AG04450 (cell line): ENCODE measurements around the gene RGS19. TPM values are rescaled to one million over a fixed set of nuclear protein-coding genes. Genes with fewer than 3 reads are reported as not detected.

Experiments used
- CTCF ChIA-PET: fragments of 300-600, 350-600 bp; formaldehyde crosslinking; extraction: SDS; loops from one replicate; lab custom pipeline; 2022; ENCODE audit warnings: antibody characterized with exemption, inconsistent platforms; lab: Charles Lee
- POLR2A ChIA-PET: fragments of 350-600 bp; formaldehyde crosslinking; extraction: SDS; loops from one replicate; lab custom pipeline; 2021; ENCODE audit warnings: antibody characterized with exemption, inconsistent platforms; lab: Yijun Ruan, JAX
- DNase-seq: peaks from one replicate; pipeline ENCODE4 v3.0.0-alpha.2; 2011; ENCODE audit warnings: low read depth, low spot score
- H3K27ac ChIP-seq: one replicate; pipeline ENCODE4 v1.5.1; 2012; ENCODE audit warnings: low read depth, low read length, control low read depth
- H3K27me3 ChIP-seq: one replicate; pipeline ENCODE4 v1.6.0; 2012; ENCODE audit warnings: low read length; ENCODE audit not compliant: control insufficient read depth, insufficient read depth
- H3K4me3 ChIP-seq: 2 replicates; pipeline ENCODE4 v1.5.1; 2011; ENCODE audit warnings: mild to moderate bottlenecking, low read depth, low read length, control low read depth
- H3K9me3 ChIP-seq: 2 replicates; pipeline ENCODE4 v1.5.1; 2012; ENCODE audit warnings: low read length; ENCODE audit not compliant: control insufficient read depth, insufficient read depth
- polyA plus RNA-seq: library from polyadenylated mRNA; depleted of rRNA; stranded (reverse); fragments of >200 nt; gene quantifications from 2 replicates; pipeline ENCODE4 v1.2.3, GENCODE V29; 2011
- TF ChIP-seq, protein P1 (sequence below): IDR thresholded peaks from 2 replicates; pipeline ENCODE4 v1.5.1; 2011; ENCODE audit warnings: low read depth, low read length, control low read depth, inconsistent platforms

Gene RGS19
- polyA plus RNA-seq, 1 experiment = 7.5 TPM

DNA sequence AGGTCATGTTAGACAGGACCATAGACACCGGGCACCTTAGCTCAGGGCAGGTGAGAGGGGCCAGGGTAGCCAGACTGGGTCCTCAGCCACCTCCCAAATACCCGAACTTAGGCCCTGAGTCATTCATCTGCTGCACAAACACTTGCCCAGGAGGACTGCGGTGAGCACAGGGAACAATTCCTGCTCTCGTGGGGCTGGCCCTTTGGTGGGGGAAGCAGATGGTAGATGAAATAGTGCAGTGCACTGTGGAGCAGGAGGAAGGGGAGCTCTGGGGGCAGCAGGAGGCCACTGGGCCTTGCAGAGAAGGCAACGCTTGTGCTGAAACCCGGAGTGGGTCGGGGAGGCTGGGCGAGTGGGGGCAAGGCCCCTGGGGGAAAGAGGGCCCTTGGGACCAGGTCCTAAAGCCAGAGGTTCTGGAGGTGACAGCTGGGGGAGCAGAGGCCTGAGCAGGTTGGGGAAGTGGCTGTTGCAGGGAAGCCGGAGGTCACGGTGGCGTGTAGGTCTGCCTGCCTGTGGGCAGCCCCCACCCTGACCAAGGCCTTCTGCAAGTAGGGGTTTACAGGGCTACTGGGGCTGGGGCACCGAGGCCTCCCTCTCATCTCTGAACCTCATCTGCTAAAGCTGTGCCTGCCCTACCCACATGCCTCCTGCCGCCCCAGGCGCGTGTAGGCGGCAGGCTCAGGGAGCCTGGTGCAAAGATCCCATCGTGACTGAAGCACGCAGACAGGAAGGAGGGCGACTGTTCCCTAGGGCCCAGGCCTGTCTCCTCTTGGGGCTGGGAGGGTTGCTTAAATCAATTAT, 32.7 kb upstream of the RGS19 start:
- POLR2A ChIA-PET = no interaction called here

DNA sequence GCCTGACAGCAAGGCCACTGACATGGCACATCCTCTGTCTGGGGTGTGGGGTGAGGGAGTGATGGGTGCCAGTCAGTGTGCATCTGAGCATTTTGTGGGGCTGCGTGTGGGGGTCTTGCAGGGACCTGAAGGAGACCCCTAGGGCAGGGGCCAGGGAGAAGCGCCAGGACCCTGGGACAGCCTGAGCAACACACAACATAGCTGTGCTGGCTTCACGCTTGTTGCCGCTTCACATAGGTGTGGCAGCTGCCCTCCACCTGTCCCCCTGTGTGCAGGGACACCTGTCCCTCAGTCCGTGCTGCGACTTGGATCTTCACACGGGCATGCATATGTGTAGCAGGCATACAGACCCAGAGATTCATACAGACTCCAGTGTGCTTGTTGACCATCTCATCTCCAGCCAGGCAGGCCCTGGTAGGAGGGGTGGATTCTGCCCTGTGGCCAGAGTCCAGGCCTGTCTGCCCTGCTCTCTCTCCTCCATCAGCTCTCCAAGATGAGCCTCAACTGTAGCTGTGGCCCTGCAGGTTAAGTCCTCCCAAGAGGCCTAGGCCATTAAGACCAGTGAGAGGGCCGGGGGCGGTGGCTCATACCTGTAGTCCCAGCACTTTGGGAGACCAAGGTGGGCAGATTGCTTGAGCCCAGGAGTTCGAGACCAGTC, 31.2 kb upstream of the RGS19 start:
- TF ChIP-seq, protein P1, sequence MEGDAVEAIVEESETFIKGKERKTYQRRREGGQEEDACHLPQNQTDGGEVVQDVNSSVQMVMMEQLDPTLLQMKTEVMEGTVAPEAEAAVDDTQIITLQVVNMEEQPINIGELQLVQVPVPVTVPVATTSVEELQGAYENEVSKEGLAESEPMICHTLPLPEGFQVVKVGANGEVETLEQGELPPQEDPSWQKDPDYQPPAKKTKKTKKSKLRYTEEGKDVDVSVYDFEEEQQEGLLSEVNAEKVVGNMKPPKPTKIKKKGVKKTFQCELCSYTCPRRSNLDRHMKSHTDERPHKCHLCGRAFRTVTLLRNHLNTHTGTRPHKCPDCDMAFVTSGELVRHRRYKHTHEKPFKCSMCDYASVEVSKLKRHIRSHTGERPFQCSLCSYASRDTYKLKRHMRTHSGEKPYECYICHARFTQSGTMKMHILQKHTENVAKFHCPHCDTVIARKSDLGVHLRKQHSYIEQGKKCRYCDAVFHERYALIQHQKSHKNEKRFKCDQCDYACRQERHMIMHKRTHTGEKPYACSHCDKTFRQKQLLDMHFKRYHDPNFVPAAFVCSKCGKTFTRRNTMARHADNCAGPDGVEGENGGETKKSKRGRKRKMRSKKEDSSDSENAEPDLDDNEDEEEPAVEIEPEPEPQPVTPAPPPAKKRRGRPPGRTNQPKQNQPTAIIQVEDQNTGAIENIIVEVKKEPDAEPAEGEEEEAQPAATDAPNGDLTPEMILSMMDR = no peak
- Histone ChIP-seq H3K27ac (no peak overlapping the region), H3K4me3 (no peak overlapping the region), H3K9me3 (peaks cover 4% of the 10 kb centered on the region; the same call in 1 of the 2 replicates), H3K27me3 (peaks cover 23% of the 10 kb centered on the region)
- ChIA-PET POLR2A (no interaction called here), CTCF (interaction anchor here (2.0 kb wide), 1 partner anchor 11 kb away, joined by 8 read pairs; no protein-coding TSS in a partner anchor)
- DNase-seq = no peak

More for the DNA sequence above, 32.7 kb upstream of the RGS19 start:
- H3K4me3 ChIP-seq = no peak overlapping the region
- no peaks in the 10 kb centered on the region; the same call in 1 of the 2 replicates for H3K9me3 ChIP-seq
- H3K27ac ChIP-seq = no peak overlapping the region
- TF ChIP-seq, protein P1 = no peak
- DNase-seq = no peak
- CTCF ChIA-PET = no interaction called here
- peaks cover 25% of the 10 kb centered on the region for H3K27me3 ChIP-seq

DNA sequence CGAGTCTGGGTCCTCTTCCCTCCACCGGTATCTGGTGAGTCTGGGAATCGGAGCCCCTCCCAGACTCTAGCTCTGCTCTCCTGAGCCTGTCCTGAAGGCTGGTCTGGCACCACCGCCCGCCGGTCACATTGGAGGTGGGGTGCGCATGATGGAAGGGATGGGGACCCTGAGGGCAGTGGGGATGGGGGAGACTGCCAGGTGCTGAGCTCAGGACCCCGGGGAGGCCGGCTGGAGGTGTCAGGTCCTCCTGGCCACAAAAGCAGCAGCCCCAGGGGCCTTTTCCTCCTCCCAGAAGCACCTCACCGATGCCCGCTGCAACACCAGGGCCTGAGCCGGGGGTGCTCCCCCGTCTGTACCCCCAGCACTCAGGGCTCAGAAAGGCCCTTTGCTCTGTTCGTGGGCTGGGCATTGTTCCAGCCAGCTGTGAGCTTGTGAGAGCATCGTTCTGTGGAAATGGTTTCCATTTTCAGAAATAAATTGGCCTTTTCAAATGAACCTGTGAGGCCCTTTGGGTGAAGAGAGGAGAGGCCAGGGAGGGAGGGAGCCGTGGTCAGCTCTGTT, 30.6 kb upstream of the RGS19 start:
- POLR2A ChIA-PET = no interaction called here

DNA sequence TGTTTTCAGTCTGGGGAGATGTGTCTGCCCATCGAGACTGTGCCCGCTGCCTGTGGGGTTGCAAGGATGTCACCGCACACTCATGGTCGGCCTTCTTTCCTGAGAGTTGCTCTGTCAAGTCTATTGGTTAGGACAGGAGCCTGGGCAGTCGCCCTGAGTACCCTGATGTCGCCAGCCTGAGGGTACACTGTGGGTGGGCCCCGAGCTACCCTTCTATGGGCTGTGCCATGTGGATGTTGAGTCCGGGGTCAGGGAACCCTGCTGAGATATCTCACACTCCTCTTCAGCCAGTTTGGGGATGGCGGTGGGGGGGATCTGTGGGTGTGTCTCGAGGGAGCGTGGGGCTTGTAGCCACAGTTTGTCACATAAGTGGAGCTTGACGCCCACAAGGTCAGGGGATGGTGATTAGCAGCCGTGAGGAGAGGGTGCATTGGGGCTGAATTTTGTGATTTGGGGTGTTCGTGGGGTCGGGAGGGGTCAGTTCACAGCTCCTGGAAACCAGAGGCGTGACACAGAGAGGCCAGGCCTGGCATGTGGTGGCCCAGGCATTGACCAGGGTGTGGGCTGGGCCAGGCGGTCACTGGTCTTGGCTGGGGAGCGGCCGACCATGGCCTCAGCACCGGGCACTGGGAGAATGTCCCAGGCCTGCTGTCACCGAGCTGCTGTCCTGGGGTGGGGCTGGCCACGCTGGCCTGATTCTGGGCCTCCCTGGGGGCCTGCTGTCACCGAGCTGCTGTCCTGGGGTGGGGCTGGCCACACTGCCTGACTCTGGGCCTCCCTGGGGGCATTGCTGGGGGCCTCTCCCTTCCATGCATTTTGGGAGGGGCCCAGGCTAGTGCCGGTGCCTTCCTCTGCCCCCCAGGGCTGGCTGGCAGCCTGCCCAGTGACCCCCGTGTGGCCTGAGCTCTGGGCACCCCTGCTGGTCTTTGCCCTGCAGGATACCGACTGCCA, 29.7 kb upstream of the RGS19 start:
- no peak overlapping the region for H3K4me3 ChIP-seq
- H3K27me3 ChIP-seq = peaks cover 24% of the 10 kb centered on the region
- TF ChIP-seq, protein P1 = no peak
- H3K27ac ChIP-seq = no peak overlapping the region
- ChIA-PET CTCF (interaction anchor here (2.0 kb wide), 1 partner anchor 12 kb away, joined by 8 read pairs; no protein-coding TSS in a partner anchor), POLR2A (no interaction called here)
- H3K9me3 ChIP-seq = peaks cover 4% of the 10 kb centered on the region; the same call in 1 of the 2 replicates
- no peak for DNase-seq

More for the DNA sequence above, 30.6 kb upstream of the RGS19 start:
- H3K27ac ChIP-seq = no peak overlapping the region
- no peak for DNase-seq
- CTCF ChIA-PET = interaction anchor here (2.0 kb wide), 1 partner anchor 11 kb away, joined by 8 read pairs; no protein-coding TSS in a partner anchor
- TF ChIP-seq, protein P1 = no peak
- H3K9me3 ChIP-seq = peaks cover 4% of the 10 kb centered on the region; the same call in 1 of the 2 replicates
- H3K27me3 ChIP-seq = peaks cover 24% of the 10 kb centered on the region
- no peak overlapping the region for H3K4me3 ChIP-seq
